ENCODE data around the gene HPSE2.

DNA sequence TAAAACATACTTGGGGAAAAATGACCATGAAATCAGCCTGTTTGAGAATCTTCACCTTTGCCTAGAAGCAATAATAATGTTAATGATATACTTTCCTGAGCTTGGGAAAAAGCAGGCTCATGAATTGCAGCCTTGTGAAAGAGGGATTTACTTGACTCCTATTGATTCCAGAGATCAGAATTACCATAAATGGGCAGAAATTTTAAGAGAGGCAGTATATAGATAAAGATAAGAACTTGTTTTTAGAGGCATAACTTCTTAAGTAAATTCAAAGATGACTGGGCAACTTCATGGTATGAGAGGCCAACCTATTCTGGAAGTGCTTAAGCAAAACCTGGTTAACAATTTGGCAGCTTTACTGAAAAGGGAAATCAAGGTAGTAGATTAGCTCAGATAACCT lies 225.4 kb downstream of the HPSE2 start:
- no peak for TF ChIP-seq EGR1 (IDR thresholded peaks at IDR 0.05; ENCODE audit: low read depth in 2 of 2)
- TF ChIP-seq, protein P1, sequence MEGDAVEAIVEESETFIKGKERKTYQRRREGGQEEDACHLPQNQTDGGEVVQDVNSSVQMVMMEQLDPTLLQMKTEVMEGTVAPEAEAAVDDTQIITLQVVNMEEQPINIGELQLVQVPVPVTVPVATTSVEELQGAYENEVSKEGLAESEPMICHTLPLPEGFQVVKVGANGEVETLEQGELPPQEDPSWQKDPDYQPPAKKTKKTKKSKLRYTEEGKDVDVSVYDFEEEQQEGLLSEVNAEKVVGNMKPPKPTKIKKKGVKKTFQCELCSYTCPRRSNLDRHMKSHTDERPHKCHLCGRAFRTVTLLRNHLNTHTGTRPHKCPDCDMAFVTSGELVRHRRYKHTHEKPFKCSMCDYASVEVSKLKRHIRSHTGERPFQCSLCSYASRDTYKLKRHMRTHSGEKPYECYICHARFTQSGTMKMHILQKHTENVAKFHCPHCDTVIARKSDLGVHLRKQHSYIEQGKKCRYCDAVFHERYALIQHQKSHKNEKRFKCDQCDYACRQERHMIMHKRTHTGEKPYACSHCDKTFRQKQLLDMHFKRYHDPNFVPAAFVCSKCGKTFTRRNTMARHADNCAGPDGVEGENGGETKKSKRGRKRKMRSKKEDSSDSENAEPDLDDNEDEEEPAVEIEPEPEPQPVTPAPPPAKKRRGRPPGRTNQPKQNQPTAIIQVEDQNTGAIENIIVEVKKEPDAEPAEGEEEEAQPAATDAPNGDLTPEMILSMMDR (IDR thresholded peaks at IDR 0.05; ENCODE audit: low read depth, low read length, missing input control), result no peak
- no peak for TF ChIP-seq YY1 (IDR thresholded peaks at IDR 0.05)
- TF ChIP-seq JUND (IDR thresholded peaks at IDR 0.05), result no peak
- TF ChIP-seq, protein P2, sequence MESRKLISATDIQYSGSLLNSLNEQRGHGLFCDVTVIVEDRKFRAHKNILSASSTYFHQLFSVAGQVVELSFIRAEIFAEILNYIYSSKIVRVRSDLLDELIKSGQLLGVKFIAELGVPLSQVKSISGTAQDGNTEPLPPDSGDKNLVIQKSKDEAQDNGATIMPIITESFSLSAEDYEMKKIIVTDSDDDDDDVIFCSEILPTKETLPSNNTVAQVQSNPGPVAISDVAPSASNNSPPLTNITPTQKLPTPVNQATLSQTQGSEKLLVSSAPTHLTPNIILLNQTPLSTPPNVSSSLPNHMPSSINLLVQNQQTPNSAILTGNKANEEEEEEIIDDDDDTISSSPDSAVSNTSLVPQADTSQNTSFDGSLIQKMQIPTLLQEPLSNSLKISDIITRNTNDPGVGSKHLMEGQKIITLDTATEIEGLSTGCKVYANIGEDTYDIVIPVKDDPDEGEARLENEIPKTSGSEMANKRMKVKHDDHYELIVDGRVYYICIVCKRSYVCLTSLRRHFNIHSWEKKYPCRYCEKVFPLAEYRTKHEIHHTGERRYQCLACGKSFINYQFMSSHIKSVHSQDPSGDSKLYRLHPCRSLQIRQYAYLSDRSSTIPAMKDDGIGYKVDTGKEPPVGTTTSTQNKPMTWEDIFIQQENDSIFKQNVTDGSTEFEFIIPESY (IDR thresholded peaks at IDR 0.05), result no peak
- TF ChIP-seq, protein P3, sequence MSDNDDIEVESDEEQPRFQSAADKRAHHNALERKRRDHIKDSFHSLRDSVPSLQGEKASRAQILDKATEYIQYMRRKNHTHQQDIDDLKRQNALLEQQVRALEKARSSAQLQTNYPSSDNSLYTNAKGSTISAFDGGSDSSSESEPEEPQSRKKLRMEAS (IDR thresholded peaks at IDR 0.05), result no peak
- TF ChIP-seq TAF1 (conservative IDR thresholded peaks at IDR 0.05), result no peak
- no peak for TF ChIP-seq SP1 (IDR thresholded peaks at IDR 0.05)
- no peak for TF ChIP-seq RXRA (IDR thresholded peaks at IDR 0.05)
- TF ChIP-seq FOXA1 (IDR thresholded peaks at IDR 0.05), result no peak
